ENCODE data around the gene KRT82. TPM values are rescaled to one million over a fixed set of nuclear protein-coding genes. Genes with fewer than 3 reads are reported as not detected.

Gene KRT82
- total RNA-seq, 6 experiments from 2014 or later, result not detected

- 90% methylated on average over 1 of the region's 1 CpG for WGBS (ENCODE audit: insufficient coverage, low coverage, low lambda C conversion rate, missing lambda C conversion rate)
- no peak for ATAC-seq
- peak in 1 of 3 donors; percentile 9 for DNase-seq
- no peak for TF ChIP-seq POLR2A (IDR thresholded peaks at IDR 0.05)
- no peak for TF ChIP-seq CTCF (IDR thresholded peaks at IDR 0.05)
- intact Hi-C loops (cut with DNase I), result loop anchor here in 1 of 2 donors (10.0 kb wide), 1 partner anchor 513 kb away; no protein-coding TSS in a partner anchor
- H3K27ac ChIP-seq, result no peak overlapping the region
- H3K9me3 ChIP-seq, result no peaks in the 10 kb centered on the region
- no peaks in the 10 kb centered on the region for H3K27me3 ChIP-seq
- H3K4me1 ChIP-seq, result peaks cover 0 to 8% (median 0%) of the 10 kb centered on the region in 4 donors
- H3K36me3 ChIP-seq, result no peaks in the 10 kb centered on the region
- no peak overlapping the region for H3K4me3 ChIP-seq
Observed at GRCh38 chr12:52361553-52361952, 44.6 kb downstream of the KRT82 start.

- no peaks in the 10 kb centered on the region for H3K9me3 ChIP-seq
- no peak for DNase-seq
- ATAC-seq, result no peak
- peaks cover 0 to 8% (median 0%) of the 10 kb centered on the region in 4 donors for H3K4me1 ChIP-seq
- H3K36me3 ChIP-seq, result no peaks in the 10 kb centered on the region
- intact Hi-C loops (cut with DNase I), result loop anchor here in 1 of 2 donors (10.0 kb wide), 1 partner anchor 514 kb away; no protein-coding TSS in a partner anchor
- TF ChIP-seq CTCF (IDR thresholded peaks at IDR 0.05) (no peak), POLR2A (IDR thresholded peaks at IDR 0.05) (no peak)
- no peaks in the 10 kb centered on the region for H3K27me3 ChIP-seq
- no peak overlapping the region for H3K4me3 ChIP-seq
- 100% methylated on average over 1 of the region's 13 CpGs for WGBS (ENCODE audit: insufficient coverage, low coverage, low lambda C conversion rate, missing lambda C conversion rate)
- H3K27ac ChIP-seq, result no peak overlapping the region
Observed at GRCh38 chr12:52360663-52361271, 45.4 kb downstream of the KRT82 start.

GRCh38 chr12:52360106-52360662, 46.0 kb downstream of the KRT82 start:
- ATAC-seq, result no peak
- no peak overlapping the region for H3K27ac ChIP-seq
- H3K27me3 ChIP-seq, result no peaks in the 10 kb centered on the region
- no peaks in the 10 kb centered on the region for H3K9me3 ChIP-seq
- H3K36me3 ChIP-seq, result no peaks in the 10 kb centered on the region
- intact Hi-C loops (cut with DNase I), result loop anchor here in 1 of 2 donors (10.0 kb wide), 1 partner anchor 515 kb away; no protein-coding TSS in a partner anchor
- no peak for DNase-seq
- 79% methylated on average over 6 of the region's 7 CpGs for WGBS (ENCODE audit: insufficient coverage, low coverage, low lambda C conversion rate, missing lambda C conversion rate)
- TF ChIP-seq POLR2A (IDR thresholded peaks at IDR 0.05) (no peak), CTCF (IDR thresholded peaks at IDR 0.05) (no peak)
- H3K4me3 ChIP-seq, result no peak overlapping the region
- peaks cover 0 to 8% (median 0%) of the 10 kb centered on the region in 4 donors for H3K4me1 ChIP-seq

- Histone ChIP-seq H3K36me3 (no peaks in the 10 kb centered on the region), H3K4me3 (no peak overlapping the region), H3K27me3 (no peaks in the 10 kb centered on the region), H3K27ac (no peak overlapping the region), H3K4me1 (peaks cover 0 to 8% (median 0%) of the 10 kb centered on the region in 4 donors), H3K9me3 (no peaks in the 10 kb centered on the region)
- no peak for DNase-seq
- TF ChIP-seq POLR2A (IDR thresholded peaks at IDR 0.05) (no peak), CTCF (IDR thresholded peaks at IDR 0.05) (no peak)
- ATAC-seq, result peak in 1 of 4 donors; percentile 8
- 47% methylated on average over 2 of the region's 5 CpGs for WGBS (ENCODE audit: insufficient coverage, low coverage, low lambda C conversion rate, missing lambda C conversion rate)
- intact Hi-C loops (cut with DNase I), result loop anchor here in 1 of 2 donors (10.0 kb wide), 1 partner anchor 515 kb away; no protein-coding TSS in a partner anchor
Observed at GRCh38 chr12:52359621-52360061, 46.5 kb downstream of the KRT82 start.

Data from right lobe of liver (tissue), 6 donors.